Esophagus muscularis mucosa (tissue), 3 donors: ENCODE results near the gene AAGAB.

ENCODE experiments used
- CTCF ChIP-seq, 3 experiments: fragments of 200-600 bp in 2 of 3; fragments of 450-650 bp in 1 of 3; sonication (generic) in 2 of 3; IDR thresholded peaks; one replicate each; pipeline ENCODE4 v1.5.1; 2017 to 2019; ENCODE audit warnings: antibody characterized with exemption in 3 of 3, mild to moderate bottlenecking in 2 of 3, moderate library complexity in 1 of 3
- POLR2A ChIP-seq: fragments of 450-650 bp; IDR thresholded peaks from one replicate; pipeline ENCODE4 v1.6.1; 2017; ENCODE audit warnings: antibody characterized with exemption, moderate library complexity, mild to moderate bottlenecking, low read depth
- POLR2AphosphoS5 ChIP-seq, 2 donors: sonication (generic); formaldehyde crosslinking; IDR thresholded peaks; one replicate each; pipeline ENCODE4 v1.6.1; 2017; ENCODE audit warnings: antibody characterized with exemption in 2 of 2

- TF ChIP-seq CTCF (IDR thresholded peaks at IDR 0.05) (no peak), POLR2A (no peak), POLR2AphosphoS5 (IDR thresholded peaks at IDR 0.05) (no peak)
These were observed 13.0 kb upstream of the AAGAB start for GRCh38 chr15:67267440-67267839.
